ENCODE results near the gene RUNX2. TPM values are rescaled to one million over a fixed set of nuclear protein-coding genes. Genes with fewer than 3 reads are reported as not detected.

The RUNX2 gene
- polyA plus RNA-seq, 1 donor from 2014 or later, result not detected

- TF ChIP-seq TAF1 (IDR thresholded peaks at IDR 0.05; ENCODE audit: low read depth), result no peak
- TF ChIP-seq EP300 (conservative IDR thresholded peaks at IDR 0.05; ENCODE audit: poor library complexity, severe bottlenecking), result no peak
- no peak for TF ChIP-seq CTCF (IDR thresholded peaks at IDR 0.05; ENCODE audit: poor library complexity, severe bottlenecking)
- TF ChIP-seq POLR2AphosphoS5 (IDR thresholded peaks at IDR 0.05), result no peak
- no peak for TF ChIP-seq MXI1 (conservative IDR thresholded peaks at IDR 0.05; ENCODE audit: poor library complexity, severe bottlenecking)
- TF ChIP-seq REST (IDR thresholded peaks at IDR 0.05; ENCODE audit: borderline replicate concordance), result no peak
- Histone ChIP-seq H3K9ac (ENCODE audit: low read length) (no peak overlapping the region), H3F3A (ENCODE audit: insufficient read depth, low read length, poor library complexity, severe bottlenecking) (no peaks in the 10 kb centered on the region)
These were observed 269.3 kb downstream of the RUNX2 start for GRCh38 chr6:45597424-45597823.

GRCh38 chr6:45599053-45599452 lies 270.9 kb downstream of the RUNX2 start:
- no peaks in the 10 kb centered on the region for H3K36me3 ChIP-seq (ENCODE audit: insufficient read depth, low read length)
- TF ChIP-seq REST (IDR thresholded peaks at IDR 0.05; ENCODE audit: borderline replicate concordance) (no peak), EZH2 (IDR thresholded peaks at IDR 0.05; ENCODE audit: borderline replicate concordance, insufficient read depth, low read length, poor library complexity, severe bottlenecking) (no peak), CTCF (IDR thresholded peaks at IDR 0.05; ENCODE audit: poor library complexity, severe bottlenecking) (no peak)
- H2AFZ ChIP-seq (ENCODE audit: low read depth, low read length), result no peak overlapping the region
- no peak overlapping the region for H3K27ac ChIP-seq (ENCODE audit: low read length)
- no peaks in the 10 kb centered on the region for H3K27me3 ChIP-seq (ENCODE audit: insufficient read depth, low read depth, low read length)
- no peaks in the 10 kb centered on the region for H3F3A ChIP-seq (ENCODE audit: insufficient read depth, low read length, poor library complexity, severe bottlenecking)
- H3K9ac ChIP-seq (ENCODE audit: low read length), result no peak overlapping the region
- no peak overlapping the region for H3K4me3 ChIP-seq (ENCODE audit: low read length)
- H4K20me1 ChIP-seq (ENCODE audit: insufficient read depth), result no peaks in the 10 kb centered on the region
- no peaks in the 10 kb centered on the region for H3K79me2 ChIP-seq (replicated peaks; ENCODE audit: insufficient read depth, low read length)
- no peaks in the 10 kb centered on the region for H3K9me3 ChIP-seq (ENCODE audit: low read length)
- H3K9me2 ChIP-seq (ENCODE audit: insufficient read depth, low read length), result no peaks in the 10 kb centered on the region
- no peak overlapping the region for H3K4me2 ChIP-seq (ENCODE audit: low read length)

More at GRCh38 chr6:45597424-45597823, 269.3 kb downstream of the RUNX2 start:
- Histone ChIP-seq H2AFZ (ENCODE audit: low read depth, low read length) (no peak overlapping the region), H3K36me3 (ENCODE audit: insufficient read depth, low read length) (no peaks in the 10 kb centered on the region), H3K27ac (ENCODE audit: low read length) (no peak overlapping the region), H3K4me2 (ENCODE audit: low read length) (no peak overlapping the region), H4K20me1 (ENCODE audit: insufficient read depth) (no peaks in the 10 kb centered on the region), H3K4me3 (ENCODE audit: low read length) (no peak overlapping the region), H3K9me3 (ENCODE audit: low read length) (no peaks in the 10 kb centered on the region), H3K79me2 (replicated peaks; ENCODE audit: insufficient read depth, low read length) (no peaks in the 10 kb centered on the region), H3K27me3 (ENCODE audit: insufficient read depth, low read depth, low read length) (no peaks in the 10 kb centered on the region), H3K9me2 (ENCODE audit: insufficient read depth, low read length) (no peaks in the 10 kb centered on the region)
